Liver (tissue), 3 donors: ENCODE results near the gene KAT7.

Experiments used
- GABPA ChIP-seq, 2 donors: IDR thresholded peaks in 1 of 2; conservative IDR thresholded peaks in 1 of 2; 2 replicates each; pipeline ENCODE4 v1.6.1; 2016; ENCODE audit warnings: antibody characterized with exemption in 2 of 2, mild to moderate bottlenecking in 1 of 2, moderate library complexity in 1 of 2
- RAD21 ChIP-seq, 2 donors: IDR thresholded peaks; 2 replicates each; pipeline ENCODE4 v1.6.1; 2016; ENCODE audit warnings: antibody characterized with exemption in 2 of 2, mild to moderate bottlenecking in 2 of 2
- RXRA ChIP-seq, 2 donors: IDR thresholded peaks; 2 replicates each; pipeline ENCODE4 v1.6.1; 2017 to 2018; ENCODE audit warnings: antibody characterized with exemption in 2 of 2, mild to moderate bottlenecking in 1 of 2
- YY1 ChIP-seq: IDR thresholded peaks from 2 replicates; pipeline ENCODE4 v1.6.1; 2016; ENCODE audit warnings: antibody characterized with exemption, mild to moderate bottlenecking
- TF ChIP-seq, protein P1 (sequence below): fragments of 150-350 bp; IDR thresholded peaks from 2 replicates; pipeline ENCODE4 v1.5.1; 2017; ENCODE audit warnings: improper control_type of control experiment, low read depth, low read length; ENCODE audit not compliant: missing input control
- TF ChIP-seq, protein P2 (sequence below): IDR thresholded peaks from 2 replicates; pipeline ENCODE4 v1.6.1; 2016; ENCODE audit warnings: antibody characterized with exemption
- donor health status: healthy.
- donor health status: healthy.

DNA sequence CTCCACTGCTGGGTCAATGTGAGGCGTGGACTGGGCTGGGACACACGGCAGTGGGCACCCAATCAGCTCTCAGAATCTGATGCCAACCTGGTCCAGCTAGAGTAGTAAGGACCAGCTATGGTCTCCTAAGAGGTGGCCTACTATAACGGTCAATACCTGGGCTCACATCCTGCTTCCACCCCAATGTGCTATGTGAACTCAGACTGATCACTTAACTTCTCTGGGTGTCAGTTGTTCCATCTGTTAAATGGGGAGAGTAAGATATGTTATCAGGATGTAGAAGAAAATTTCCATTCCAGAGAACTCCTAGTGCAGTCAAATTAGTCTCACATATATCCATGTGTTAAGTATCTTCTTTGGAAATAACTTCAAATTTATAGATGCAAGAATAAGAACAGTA lies 38.8 kb upstream of the KAT7 start:
- TF ChIP-seq, protein P1, sequence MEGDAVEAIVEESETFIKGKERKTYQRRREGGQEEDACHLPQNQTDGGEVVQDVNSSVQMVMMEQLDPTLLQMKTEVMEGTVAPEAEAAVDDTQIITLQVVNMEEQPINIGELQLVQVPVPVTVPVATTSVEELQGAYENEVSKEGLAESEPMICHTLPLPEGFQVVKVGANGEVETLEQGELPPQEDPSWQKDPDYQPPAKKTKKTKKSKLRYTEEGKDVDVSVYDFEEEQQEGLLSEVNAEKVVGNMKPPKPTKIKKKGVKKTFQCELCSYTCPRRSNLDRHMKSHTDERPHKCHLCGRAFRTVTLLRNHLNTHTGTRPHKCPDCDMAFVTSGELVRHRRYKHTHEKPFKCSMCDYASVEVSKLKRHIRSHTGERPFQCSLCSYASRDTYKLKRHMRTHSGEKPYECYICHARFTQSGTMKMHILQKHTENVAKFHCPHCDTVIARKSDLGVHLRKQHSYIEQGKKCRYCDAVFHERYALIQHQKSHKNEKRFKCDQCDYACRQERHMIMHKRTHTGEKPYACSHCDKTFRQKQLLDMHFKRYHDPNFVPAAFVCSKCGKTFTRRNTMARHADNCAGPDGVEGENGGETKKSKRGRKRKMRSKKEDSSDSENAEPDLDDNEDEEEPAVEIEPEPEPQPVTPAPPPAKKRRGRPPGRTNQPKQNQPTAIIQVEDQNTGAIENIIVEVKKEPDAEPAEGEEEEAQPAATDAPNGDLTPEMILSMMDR, result no peak
- TF ChIP-seq RXRA (IDR thresholded peaks at IDR 0.05) (no peak), YY1 (no peak), RAD21 (IDR thresholded peaks at IDR 0.05) (no peak), GABPA (IDR thresholded peaks at IDR 0.05 in 1 of 2, conservative IDR thresholded peaks at IDR 0.05 in 1 of 2) (no peak)
- TF ChIP-seq, protein P2, sequence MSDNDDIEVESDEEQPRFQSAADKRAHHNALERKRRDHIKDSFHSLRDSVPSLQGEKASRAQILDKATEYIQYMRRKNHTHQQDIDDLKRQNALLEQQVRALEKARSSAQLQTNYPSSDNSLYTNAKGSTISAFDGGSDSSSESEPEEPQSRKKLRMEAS, result no peak
